K562 (cell line): ENCODE data around the gene MECR.

Source experiments
- HDAC6 ChIP-seq: IDR thresholded peaks from 2 replicates; pipeline ENCODE4 v1.6.1; 2012; ENCODE audit warnings: low read depth, mild to moderate bottlenecking, control low read depth, inconsistent platforms, low read length, moderate library complexity
- KLF6 ChIP-seq: fragments of 250-450 bp; sonication (Bioruptor Pico); IDR thresholded peaks from 2 replicates; pipeline ENCODE4 v1.4.0; 2020; ENCODE audit warnings: mild to moderate bottlenecking, moderate library complexity, borderline replicate concordance
- MECOM ChIP-seq: fragments of 250-450 bp; sonication (Bioruptor Pico); IDR thresholded peaks from 2 replicates; pipeline ENCODE4 v1.8.0; 2022; ENCODE audit warnings: inconsistent platforms
- NFIX ChIP-seq: fragments of 250-450 bp; sonication (Bioruptor Pico); IDR thresholded peaks from 2 replicates; pipeline ENCODE4 v1.4.0; 2020; ENCODE audit warnings: low read depth, mild to moderate bottlenecking, moderate library complexity
- PHF8 ChIP-seq: fragments of 200-600 bp; sonication (generic); IDR thresholded peaks from 2 replicates; pipeline ENCODE4 v1.6.1; 2012; ENCODE audit warnings: mixed run types, mild to moderate bottlenecking, inconsistent platforms, low read length, moderate library complexity, borderline replicate concordance
- SP1 ChIP-seq: sonication (generic); formaldehyde crosslinking; IDR thresholded peaks from 2 replicates; pipeline ENCODE4 v1.8.1; 2022; ENCODE audit warnings: mild to moderate bottlenecking, missing genetic modification reagents
- ZFP1 ChIP-seq: fragments of 450-650 bp; formaldehyde crosslinking; IDR thresholded peaks from 2 replicates; pipeline ENCODE4 v1.4.0; 2020; ENCODE audit warnings: mild to moderate bottlenecking, mixed read lengths
- TF ChIP-seq, protein P1 (sequence below): sonication (generic); formaldehyde crosslinking; IDR thresholded peaks from 2 replicates; pipeline ENCODE4 v1.8.0; 2022; ENCODE audit warnings: missing genetic modification reagents, mild to moderate bottlenecking, borderline replicate concordance
- TF ChIP-seq, protein P2 (sequence below): IDR thresholded peaks from 2 replicates; pipeline ENCODE4 v1.6.1; 2016; ENCODE audit warnings: missing genetic modification characterization, missing compliant biosample characterization
- TF ChIP-seq, protein P3 (sequence below), 3 experiments: IDR thresholded peaks in 2 of 3; conservative IDR thresholded peaks in 1 of 3; 2 replicates each; pipeline ENCODE4 v1.5.1; 2011 to 2012; ENCODE audit warnings: low read length in 3 of 3, mild to moderate bottlenecking in 3 of 3, control low read depth in 2 of 3, improper control_type of control experiment in 1 of 3, inconsistent platforms in 1 of 3, low read depth in 1 of 3, mixed read lengths in 1 of 3, moderate library complexity in 1 of 3; ENCODE audit not compliant: insufficient read depth in 2 of 3
- TF ChIP-seq, protein P4 (sequence below), 2 experiments: fragments of 450-650 bp in 1 of 2; sonication (generic) in 1 of 2; formaldehyde crosslinking in 1 of 2; IDR thresholded peaks in 1 of 2; conservative IDR thresholded peaks in 1 of 2; 2 replicates each; pipeline versions ENCODE4 v1.6.1 to v1.8.1; 2016 to 2023; ENCODE audit warnings: mild to moderate bottlenecking in 2 of 2, moderate library complexity in 2 of 2, inconsistent platforms in 1 of 2, missing genetic modification reagents in 1 of 2

DNA sequence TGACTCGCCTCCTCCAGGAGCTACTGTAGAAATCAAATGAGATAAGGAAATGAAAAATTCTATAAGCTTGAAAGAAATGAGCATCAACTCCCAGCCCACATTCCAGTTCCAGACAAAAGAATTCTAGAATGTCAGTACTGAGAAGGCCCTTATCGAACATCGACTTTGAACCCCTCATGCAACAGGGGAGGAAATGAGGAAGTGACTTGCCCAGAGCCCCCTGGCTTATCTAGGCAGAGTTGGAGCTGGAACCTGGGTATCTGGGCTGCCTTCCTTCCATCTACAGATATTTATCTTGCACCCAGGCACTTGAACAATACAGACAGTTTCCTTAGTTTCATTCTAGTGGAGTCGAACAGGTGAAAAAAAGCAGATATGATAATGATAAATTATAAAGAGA lies 22.3 kb downstream of the MECR start:
- TF ChIP-seq, protein P1, sequence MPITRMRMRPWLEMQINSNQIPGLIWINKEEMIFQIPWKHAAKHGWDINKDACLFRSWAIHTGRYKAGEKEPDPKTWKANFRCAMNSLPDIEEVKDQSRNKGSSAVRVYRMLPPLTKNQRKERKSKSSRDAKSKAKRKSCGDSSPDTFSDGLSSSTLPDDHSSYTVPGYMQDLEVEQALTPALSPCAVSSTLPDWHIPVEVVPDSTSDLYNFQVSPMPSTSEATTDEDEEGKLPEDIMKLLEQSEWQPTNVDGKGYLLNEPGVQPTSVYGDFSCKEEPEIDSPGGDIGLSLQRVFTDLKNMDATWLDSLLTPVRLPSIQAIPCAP (CRISPR knock-in tag): no peak
- TF ChIP-seq MECOM (no peak), ZFP1 (CRISPR knock-in tag) (no peak), SP1 (CRISPR knock-in tag) (no peak), NFIX (CRISPR knock-in tag) (no peak), KLF6 (CRISPR knock-in tag) (no peak), PHF8 (no peak), HDAC6 (no peak)
- TF ChIP-seq, protein P2, sequence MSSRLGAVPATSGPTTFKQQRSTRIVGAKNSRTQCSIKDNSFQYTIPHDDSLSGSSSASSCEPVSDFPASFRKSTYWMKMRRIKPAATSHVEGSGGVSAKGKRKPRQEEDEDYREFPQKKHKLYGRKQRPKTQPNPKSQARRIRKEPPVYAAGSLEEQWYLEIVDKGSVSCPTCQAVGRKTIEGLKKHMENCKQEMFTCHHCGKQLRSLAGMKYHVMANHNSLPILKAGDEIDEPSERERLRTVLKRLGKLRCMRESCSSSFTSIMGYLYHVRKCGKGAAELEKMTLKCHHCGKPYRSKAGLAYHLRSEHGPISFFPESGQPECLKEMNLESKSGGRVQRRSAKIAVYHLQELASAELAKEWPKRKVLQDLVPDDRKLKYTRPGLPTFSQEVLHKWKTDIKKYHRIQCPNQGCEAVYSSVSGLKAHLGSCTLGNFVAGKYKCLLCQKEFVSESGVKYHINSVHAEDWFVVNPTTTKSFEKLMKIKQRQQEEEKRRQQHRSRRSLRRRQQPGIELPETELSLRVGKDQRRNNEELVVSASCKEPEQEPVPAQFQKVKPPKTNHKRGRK (tag): no peak
- TF ChIP-seq, protein P3, sequence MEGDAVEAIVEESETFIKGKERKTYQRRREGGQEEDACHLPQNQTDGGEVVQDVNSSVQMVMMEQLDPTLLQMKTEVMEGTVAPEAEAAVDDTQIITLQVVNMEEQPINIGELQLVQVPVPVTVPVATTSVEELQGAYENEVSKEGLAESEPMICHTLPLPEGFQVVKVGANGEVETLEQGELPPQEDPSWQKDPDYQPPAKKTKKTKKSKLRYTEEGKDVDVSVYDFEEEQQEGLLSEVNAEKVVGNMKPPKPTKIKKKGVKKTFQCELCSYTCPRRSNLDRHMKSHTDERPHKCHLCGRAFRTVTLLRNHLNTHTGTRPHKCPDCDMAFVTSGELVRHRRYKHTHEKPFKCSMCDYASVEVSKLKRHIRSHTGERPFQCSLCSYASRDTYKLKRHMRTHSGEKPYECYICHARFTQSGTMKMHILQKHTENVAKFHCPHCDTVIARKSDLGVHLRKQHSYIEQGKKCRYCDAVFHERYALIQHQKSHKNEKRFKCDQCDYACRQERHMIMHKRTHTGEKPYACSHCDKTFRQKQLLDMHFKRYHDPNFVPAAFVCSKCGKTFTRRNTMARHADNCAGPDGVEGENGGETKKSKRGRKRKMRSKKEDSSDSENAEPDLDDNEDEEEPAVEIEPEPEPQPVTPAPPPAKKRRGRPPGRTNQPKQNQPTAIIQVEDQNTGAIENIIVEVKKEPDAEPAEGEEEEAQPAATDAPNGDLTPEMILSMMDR (IDR thresholded peaks at IDR 0.05 in 2 of 3, conservative IDR thresholded peaks at IDR 0.05 in 1 of 3; ENCODE audit: insufficient read depth in 2 of 3, low read depth in 1 of 3, low read length in 3 of 3): no peak
- TF ChIP-seq, protein P4, sequence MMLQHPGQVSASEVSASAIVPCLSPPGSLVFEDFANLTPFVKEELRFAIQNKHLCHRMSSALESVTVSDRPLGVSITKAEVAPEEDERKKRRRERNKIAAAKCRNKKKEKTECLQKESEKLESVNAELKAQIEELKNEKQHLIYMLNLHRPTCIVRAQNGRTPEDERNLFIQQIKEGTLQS (IDR thresholded peaks at IDR 0.05): no peak
- TF ChIP-seq, protein P4 (CRISPR knock-in tag; conservative IDR thresholded peaks at IDR 0.05): no peak
